K562 (cell line): ENCODE measurements around the gene NRP2. TPM values are rescaled to one million over a fixed set of nuclear protein-coding genes. Genes with fewer than 3 reads are reported as not detected.

Source experiments
- ATAC-seq: fragments of 200-7000 bp; cut with Tn5 transposase; 3 replicates; pipeline ENCODE4 v1.9.1; 2020; ENCODE audit warnings: moderate library complexity
- BruUV-seq: library from RNA; stranded (reverse); fragments of 400-500 nt; replicated peaks from 2 replicates; lab custom pipeline; 2021; lab: Mats Ljungman, UMichigan
- CTCF ChIA-PET: fragments of 300-600 bp; formaldehyde crosslinking; extraction: SDS; loops from one replicate; lab custom pipeline; 2021; ENCODE audit warnings: low intra/inter-chr PET ratio; lab: Yijun Ruan, JAX
- POLR2A ChIA-PET: fragments of 300-600, 350-650 bp; sonication (Branson Sonifier 250); formaldehyde crosslinking; extraction: SDS; loops from one replicate; lab custom pipeline; 2021; ENCODE audit warnings: antibody characterized with exemption, inconsistent platforms; lab: Yijun Ruan, JAX
- DNase-seq, 4 experiments: peaks; one replicate each; pipeline versions ENCODE4 v3.0.0 to v3.0.0-alpha.2; 2011 to 2018; ENCODE audit warnings: low spot score in 3 of 4, mixed read lengths in 3 of 4; ENCODE audit errors: extremely low read depth in 1 of 4
- FAIRE-seq: peaks from 2 replicates; lab custom pipeline; 2011; peaks lifted over from hg19 to GRCh38; lab: Jason Lieb, UNC
- H2AFZ ChIP-seq: 2 replicates; pipeline ENCODE4 v1.6.0; 2011; ENCODE audit warnings: low read depth, low read length, control low read depth, inconsistent platforms
- H3K27ac ChIP-seq: fragments of 200-600 bp; 3 replicates; pipeline ENCODE4 v1.8.0; 2011; ENCODE audit warnings: low read depth, mild to moderate bottlenecking, control low read depth, inconsistent platforms, low read length, moderate library complexity, mixed read lengths; ENCODE audit errors: extremely low read depth
- H3K27me3 ChIP-seq, 2 experiments: fragments of 300-600 bp in 1 of 2; 2 replicates in 1 of 2; 3 replicates in 1 of 2; pipeline versions ENCODE4 v1.6.0 to v1.8.0; 2011; ENCODE audit warnings: inconsistent platforms in 2 of 2, low read length in 2 of 2, mild to moderate bottlenecking in 1 of 2, mixed read lengths in 1 of 2, moderate library complexity in 1 of 2; ENCODE audit not compliant: control insufficient read depth in 2 of 2, insufficient read depth in 2 of 2
- H3K36me3 ChIP-seq: fragments of 300-600 bp; 3 replicates; pipeline ENCODE4 v1.8.0; 2011; ENCODE audit warnings: mild to moderate bottlenecking, low read length, inconsistent platforms; ENCODE audit not compliant: control insufficient read depth, insufficient read depth
- H3K4me1 ChIP-seq, 2 experiments: fragments of 200-600 bp in 1 of 2; replicated peaks in 1 of 2; 2 replicates in 1 of 2; 3 replicates in 1 of 2; pipeline versions ENCODE4 v1.5.1 to v1.8.0; 2011; ENCODE audit warnings: inconsistent platforms in 2 of 2, low read length in 2 of 2, mild to moderate bottlenecking in 1 of 2, mixed read lengths in 1 of 2, moderate library complexity in 1 of 2; ENCODE audit not compliant: control insufficient read depth in 2 of 2, insufficient read depth in 2 of 2
- H3K4me2 ChIP-seq: 2 replicates; pipeline ENCODE4 v1.6.1; 2011; ENCODE audit warnings: low read length, control low read depth, inconsistent platforms, mixed read lengths; ENCODE audit not compliant: insufficient read depth
- H3K4me3 ChIP-seq: fragments of 200-600 bp; sonication (generic), shearing (Covaris generic); 2 replicates; pipeline ENCODE4 v1.5.1; 2016; ENCODE audit warnings: control low read depth, inconsistent platforms
- H3K79me2 ChIP-seq: fragments of 200-600 bp; 3 replicates; pipeline ENCODE4 v1.8.0; 2011; ENCODE audit warnings: low read length, inconsistent platforms; ENCODE audit not compliant: control insufficient read depth, insufficient read depth
- H3K9ac ChIP-seq, 2 experiments: 2 replicates each; pipeline versions ENCODE4 v1.6.0 to v1.6.1; 2011; ENCODE audit warnings: low read depth in 2 of 2, low read length in 2 of 2, control low read depth in 1 of 2, inconsistent platforms in 1 of 2, mild to moderate bottlenecking in 1 of 2, mixed read lengths in 1 of 2; ENCODE audit not compliant: insufficient read depth in 1 of 2
- H3K9me1 ChIP-seq: one replicate; pipeline ENCODE4 v1.6.0; 2011; ENCODE audit warnings: inconsistent platforms, mild to moderate bottlenecking, low read length, moderate library complexity; ENCODE audit not compliant: control insufficient read depth, insufficient read depth
- H3K9me3 ChIP-seq: replicated peaks from 2 replicates; pipeline ENCODE4 v1.5.1; 2011; ENCODE audit warnings: low read depth, low read length, inconsistent platforms; ENCODE audit not compliant: control insufficient read depth, insufficient read depth
- H4K20me1 ChIP-seq: replicated peaks from 2 replicates; pipeline ENCODE4 v1.6.1; 2011; ENCODE audit warnings: low read length, inconsistent platforms, mixed read lengths; ENCODE audit not compliant: control insufficient read depth, insufficient read depth
- BRF2 ChIP-seq: IDR thresholded peaks from 3 replicates; pipeline ENCODE4 v1.6.1; 2011; ENCODE audit warnings: borderline replicate concordance, mild to moderate bottlenecking; ENCODE audit not compliant: insufficient read length, insufficient read depth
- SPI1 ChIP-seq: IDR thresholded peaks from 2 replicates; pipeline ENCODE4 v1.6.1; 2011; ENCODE audit warnings: low read depth, low read length, control low read depth, borderline replicate concordance
- WGBS: fragments of 100-300 bp; shearing (Covaris generic); methylation state at CpG from one replicate; pipeline ENCODE4 v1.1.6; 2016; ENCODE audit warnings: low coverage, mixed read lengths; ENCODE audit not compliant: insufficient coverage; ENCODE audit errors: missing lambda C conversion rate; 5-methylcytosine and 5-hydroxymethylcytosine counted together
- in situ Hi-C: fragments of 300-500 bp; cut with MboI; formaldehyde crosslinking; loops from 4 replicates; pipeline ENCODE4 v1.15.0; 2018; ENCODE audit warnings: inconsistent platforms, mixed read lengths
- intact Hi-C: fragments of 100-400 bp; cut with micrococcal nuclease; formaldehyde crosslinking; loops from 2 replicates; pipeline ENCODE4 v1.14.2; 2022
- polyA plus RNA-seq, 8 experiments: library from polyadenylated mRNA; depleted of rRNA in 4 of 8; stranded (reverse) in 5 of 8; unstranded in 3 of 8; fragments of >200 nt; fragmentation: Nextera tagmentation in 2 of 8; fragmentation: Illumina TruSeq in 1 of 8; extraction: Ambion mirVana in 2 of 8; extraction: Trizol in 1 of 8; gene quantifications; 2 replicates each; pipeline versions ENCODE4 v1.2.1 to v1.2.3, GENCODE V29; 2011 to 2014; ENCODE audit warnings: inconsistent platforms in 1 of 8, missing spikeins in 1 of 8
- total RNA-seq, 7 experiments: library from RNA; depleted of rRNA in 6 of 7; stranded (reverse); fragments of >200 nt in 6 of 7; fragmentation: Illumina TruSeq in 2 of 7; extraction: Trizol in 2 of 7; gene quantifications; 2 replicates each; pipeline versions ENCODE4 v1.2.1 to v1.2.3, GENCODE V29; 2011 to 2021; ENCODE audit warnings: low replicate concordance in 1 of 7

Gene NRP2
- total and polyA plus RNA-seq, 9 of the 15 experiments (the other 6 are each of a cell fraction or from before 2014, with no cell fraction given): 0.05 to 0.31 (median 0.15) TPM; not detected in 5

GRCh38 chr2:205654878-205655605 is 27.3 kb upstream of the NRP2 start:
- DNase-seq (no peak), ATAC-seq (no peak)
- no peak overlapping the region for H3K4me2 ChIP-seq
- H3K9me1 ChIP-seq: no peaks in the 10 kb centered on the region
- H3K79me2 ChIP-seq: no peaks in the 10 kb centered on the region
- no peak overlapping the region for H3K4me3 ChIP-seq
- BruUV-seq: no TSS peak
- POLR2A ChIA-PET: no interaction called here
- H3K9ac ChIP-seq: no peak overlapping the region
- in situ Hi-C loops: no loop called here
- H3K9me3 ChIP-seq: no peaks in the 10 kb centered on the region
- H3K36me3 ChIP-seq: no peaks in the 10 kb centered on the region
- no peaks in the 10 kb centered on the region for H4K20me1 ChIP-seq
- no peaks in the 10 kb centered on the region for H3K4me1 ChIP-seq
- TF ChIP-seq BRF2 (no peak), SPI1 (peak; percentile 34; the same call in 1 of the 2 replicates)
- TF ChIP-seq, all 486 proteins: peak for 1
- FAIRE-seq: no peak
- intact Hi-C loops: no loop called here
- no peaks in the 10 kb centered on the region; a peak in 1 of 5 replicates for H3K27me3 ChIP-seq
- 0% methylated on average over 10 of the region's 10 CpGs for WGBS
- H3K27ac ChIP-seq: no peak overlapping the region
- CTCF ChIA-PET: no interaction called here
- no peak overlapping the region for H2AFZ ChIP-seq
